Activated naive CD8-positive, alpha-beta T cell treated with anti-CD3 and anti-CD28 coated beads, Interleukin-2, amount 10 ng/mL, durations not matched to agents 7 days and 5 days (primary cell): ENCODE measurements around the gene C20orf144. TPM values are rescaled to one million over a fixed set of nuclear protein-coding genes. Genes with fewer than 3 reads are reported as not detected.
A peak's percentile ranks its signal among the peaks of the same experiment; 100 is the strongest.

Experiments used
- ATAC-seq: fragments of 150-1000 bp; cut with Tn5 transposase; one replicate; pipeline ENCODE4 v1.10.0; 2021; ENCODE audit warnings: low read depth, moderate library complexity
- POLR2A ChIA-PET: fragments of 350-600 bp; sonication (Branson Sonifier 250); formaldehyde crosslinking; loops from one replicate; lab custom pipeline; 2021; ENCODE audit warnings: antibody characterized with exemption; lab: Charles Lee
- DNase-seq: peaks from one replicate; pipeline ENCODE4 v3.0.0; 2021
- H3K27ac Mint-ChIP-seq: one replicate; pipeline ENCODE4 v1.8.0; 2022; ENCODE audit warnings: mild to moderate bottlenecking, mixed read lengths
- H3K27me3 Mint-ChIP-seq: one replicate; pipeline ENCODE4 v1.8.0; 2022; ENCODE audit warnings: mild to moderate bottlenecking, moderate library complexity, mixed read lengths
- H3K36me3 Mint-ChIP-seq: one replicate; pipeline ENCODE4 v1.8.0; 2021; ENCODE audit warnings: mild to moderate bottlenecking, mixed read lengths
- H3K4me1 Mint-ChIP-seq: one replicate; pipeline ENCODE4 v1.8.0; 2021; ENCODE audit warnings: mixed read lengths
- H3K4me3 Mint-ChIP-seq: one replicate; pipeline ENCODE4 v1.8.0; 2022; ENCODE audit warnings: mild to moderate bottlenecking, moderate library complexity, mixed read lengths
- H3K9me3 Mint-ChIP-seq: one replicate; pipeline ENCODE4 v1.8.0; 2021; ENCODE audit warnings: mixed read lengths
- total RNA-seq, 2 experiments: library from RNA; stranded (reverse); gene quantifications; one replicate each; pipeline ENCODE4 v1.2.3, GENCODE V29; 2021

The C20orf144 gene
- total RNA-seq, 2 experiments from 2014 or later, result 0.39 to 0.43 TPM

- ATAC-seq, result no peak
- Mint-ChIP-seq H3K27ac (peak overlapping the region; percentile 39), H3K9me3 (no peaks in the 10 kb centered on the region), H3K36me3 (peaks cover 12% of the 10 kb centered on the region), H3K27me3 (no peaks in the 10 kb centered on the region), H3K4me1 (peaks cover 38% of the 10 kb centered on the region), H3K4me3 (peak overlapping the region; percentile 16)
- DNase-seq, result no peak
- POLR2A ChIA-PET, result interaction anchor here (0.7 to 8.3 kb wide), 6 partner anchors 8 to 14 kb away, joined by 3 to 116 read pairs (median 6); partner anchors contain the start of gene C20orf144
These were observed 8.8 kb downstream of the C20orf144 start for GRCh38 chr20:33670715-33671499.

GRCh38 chr20:33671573-33672288 lies 9.6 kb downstream of the C20orf144 start:
- Mint-ChIP-seq H3K4me3 (peak overlapping the region; percentile 37), H3K9me3 (no peaks in the 10 kb centered on the region), H3K4me1 (peaks cover 32% of the 10 kb centered on the region), H3K27ac (no peak overlapping the region), H3K27me3 (no peaks in the 10 kb centered on the region), H3K36me3 (peaks cover 12% of the 10 kb centered on the region)
- ATAC-seq (no peak), DNase-seq (no peak)
- POLR2A ChIA-PET, result interaction anchor here (0.7 to 1.9 kb wide), 7 partner anchors 8 to 60 kb away, joined by 3 to 7 read pairs (median 5); partner anchors contain the start of genes C20orf144, PXMP4 and ZNF341

GRCh38 chr20:33672426-33673113 lies 10.4 kb downstream of the C20orf144 start:
- H3K4me1 Mint-ChIP-seq, result peaks cover 31% of the 10 kb centered on the region
- POLR2A ChIA-PET, result interaction anchor here (1.0 to 1.9 kb wide), 5 partner anchors 9 to 60 kb away, joined by 3 to 7 read pairs (median 6); partner anchors contain the start of genes C20orf144, PXMP4 and ZNF341
- ATAC-seq (no peak), DNase-seq (no peak)
- H3K9me3 Mint-ChIP-seq, result no peaks in the 10 kb centered on the region
- peak overlapping the region; percentile 84 for H3K27ac Mint-ChIP-seq
- peak overlapping the region; percentile 93 for H3K4me3 Mint-ChIP-seq
- peaks cover 12% of the 10 kb centered on the region for H3K36me3 Mint-ChIP-seq
- no peaks in the 10 kb centered on the region for H3K27me3 Mint-ChIP-seq

- DNase-seq (no peak), ATAC-seq (no peak)
- Mint-ChIP-seq H3K27me3 (no peaks in the 10 kb centered on the region), H3K36me3 (peaks cover 12% of the 10 kb centered on the region), H3K9me3 (no peaks in the 10 kb centered on the region), H3K4me3 (peak overlapping the region; percentile 93), H3K4me1 (peaks cover 31% of the 10 kb centered on the region), H3K27ac (peak overlapping the region; percentile 84)
- POLR2A ChIA-PET, result interaction anchor here (1.1 to 1.3 kb wide), 2 partner anchors 12 to 59 kb away, joined by 5 to 7 read pairs; partner anchors contain the start of gene ZNF341
These were observed 10.9 kb downstream of the C20orf144 start for GRCh38 chr20:33673114-33673409.

GRCh38 chr20:33673410-33674293 lies 11.5 kb downstream of the C20orf144 start:
- Mint-ChIP-seq H3K4me1 (peaks cover 34% of the 10 kb centered on the region), H3K27me3 (no peaks in the 10 kb centered on the region), H3K9me3 (no peaks in the 10 kb centered on the region), H3K4me3 (peak overlapping the region; percentile 93), H3K36me3 (peaks cover 12% of the 10 kb centered on the region), H3K27ac (peak overlapping the region; percentile 90)
- no peak for DNase-seq
- ATAC-seq, result no peak
- POLR2A ChIA-PET, result interaction anchor here (1.8 to 2.2 kb wide), 3 partner anchors 10 to 58 kb away, joined by 7 to 12 read pairs (median 7); partner anchors contain the start of gene ZNF341

- Mint-ChIP-seq H3K27me3 (no peaks in the 10 kb centered on the region), H3K4me1 (peaks cover 42% of the 10 kb centered on the region), H3K27ac (peak within 1 kb of the TSS; percentile 90), H3K9me3 (no peaks in the 10 kb centered on the region), H3K4me3 (peak within 1 kb of the TSS; percentile 93), H3K36me3 (peaks cover 20% of the 10 kb centered on the region)
- ATAC-seq (peak; percentile 77), DNase-seq (peak; percentile 85)
- POLR2A ChIA-PET, result interaction anchor here (1.5 to 2.2 kb wide), 5 partner anchors 8 to 57 kb away, joined by 6 to 12 read pairs (median 7); partner anchors contain the start of genes ACTL10 and ZNF341
These were observed 12.4 kb downstream of the C20orf144 start, which contains the start of gene NECAB3 for GRCh38 chr20:33674294-33675135. NECAB3 (minus strand) TSS chr20:33674428; CDS start chr20:33674352, 76 bp downstream.

- Mint-ChIP-seq H3K4me3 (peak overlapping the region; percentile 64), H3K4me1 (peaks cover 45% of the 10 kb centered on the region), H3K9me3 (no peaks in the 10 kb centered on the region), H3K27ac (peak overlapping the region; percentile 79), H3K27me3 (no peaks in the 10 kb centered on the region), H3K36me3 (peaks cover 18% of the 10 kb centered on the region)
- ATAC-seq (no peak), DNase-seq (no peak)
- POLR2A ChIA-PET, result interaction anchor here (1.5 to 2.2 kb wide), 5 partner anchors 8 to 57 kb away, joined by 6 to 12 read pairs (median 7); partner anchors contain the start of genes ACTL10 and ZNF341
These were observed 13.2 kb downstream of the C20orf144 start for GRCh38 chr20:33675136-33675959.

GRCh38 chr20:33676121-33676520 lies 14.0 kb downstream of the C20orf144 start:
- Mint-ChIP-seq H3K27ac (peak overlapping the region; percentile 15), H3K9me3 (no peaks in the 10 kb centered on the region), H3K4me1 (peaks cover 52% of the 10 kb centered on the region), H3K36me3 (peaks cover 20% of the 10 kb centered on the region), H3K4me3 (no peak overlapping the region), H3K27me3 (no peaks in the 10 kb centered on the region)
- no peak for ATAC-seq
- POLR2A ChIA-PET, result interaction anchor here (1.5 to 2.2 kb wide), 3 partner anchors 9 to 14 kb away, joined by 6 to 12 read pairs (median 6); partner anchors contain the start of gene ACTL10
- DNase-seq, result no peak

- Mint-ChIP-seq H3K36me3 (peaks cover 19% of the 10 kb centered on the region), H3K4me3 (no peak overlapping the region), H3K27me3 (no peaks in the 10 kb centered on the region), H3K4me1 (peaks cover 59% of the 10 kb centered on the region), H3K9me3 (no peaks in the 10 kb centered on the region), H3K27ac (peak overlapping the region; percentile 15)
- DNase-seq (no peak), ATAC-seq (no peak)
- POLR2A ChIA-PET, result interaction anchor here (1.1 to 6.3 kb wide), 4 partner anchors 10 to 43 kb away, joined by 3 to 116 read pairs (median 10); partner anchors contain the start of genes ACTL10 and PXMP4
These were observed 14.8 kb downstream of the C20orf144 start for GRCh38 chr20:33676652-33677645.
